ENCODE measurements around the gene CHMP2B.

DNA sequence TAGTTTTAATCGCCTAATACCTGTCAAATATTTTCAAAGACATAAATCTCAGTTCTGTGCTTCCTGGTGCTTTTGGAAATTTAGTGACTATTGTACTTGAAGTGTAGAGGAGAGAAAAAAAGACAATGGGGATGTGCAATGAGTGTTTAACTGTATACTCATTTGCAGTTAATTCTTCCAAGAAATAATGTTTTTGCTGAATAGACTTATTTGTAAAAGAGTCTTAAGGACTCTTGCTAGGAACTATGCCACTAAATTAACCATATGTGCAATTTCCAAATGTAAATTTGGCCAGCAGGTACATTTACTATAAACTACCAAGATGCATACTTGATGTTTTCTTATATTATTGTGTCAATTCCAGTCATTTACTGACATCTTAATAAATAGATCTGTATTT, 2.0 kb downstream of the CHMP2B start:
- TF ChIP-seq GATA3 (IDR thresholded peaks at IDR 0.05; ENCODE audit: low read depth, low read length) (no peak), GATA2 (IDR thresholded peaks at IDR 0.05; ENCODE audit: low read depth, low read length) (no peak)
